PC-9 (cell line): ENCODE data around the gene SCGB3A2. TPM values are rescaled to one million over a fixed set of nuclear protein-coding genes. Genes with fewer than 3 reads are reported as not detected.

Experiments used
- BruUV-seq: library from RNA; stranded (reverse); fragments of 400-500 nt; replicated peaks from 2 replicates; lab custom pipeline; 2021; lab: Mats Ljungman, UMichigan
- CTCF ChIA-PET: fragments of 300-600 bp; sonication (Branson Sonifier 250); formaldehyde crosslinking; loops from one replicate; lab custom pipeline; 2022; ENCODE audit warnings: antibody characterized with exemption; lab: Charles Lee
- POLR2A ChIA-PET: fragments of 300-600 bp; sonication (Branson Sonifier 250); formaldehyde crosslinking; loops from one replicate; lab custom pipeline; 2022; ENCODE audit warnings: antibody characterized with exemption; ENCODE audit not compliant: unreplicated experiment; lab: Charles Lee
- DNase-seq, 2 experiments: peaks; one replicate each; pipeline versions ENCODE4 v3.0.0 to v3.0.0-alpha.2; 2015 to 2022; ENCODE audit warnings: mixed read lengths in 1 of 2
- H2AFZ ChIP-seq: fragments of 200-600 bp; sonication (generic); 2 replicates; pipeline ENCODE4 v1.8.1; 2017; ENCODE audit warnings: antibody characterized with exemption
- H3F3A ChIP-seq: fragments of 200-600 bp; sonication (generic); 2 replicates; pipeline ENCODE4 v1.8.1; 2017; ENCODE audit warnings: antibody characterized with exemption, mild to moderate bottlenecking, low read depth; ENCODE audit not compliant: insufficient read depth
- H3K27ac ChIP-seq: fragments of 200-600 bp; sonication (generic); 2 replicates; pipeline ENCODE4 v1.6.1; 2016; ENCODE audit warnings: mixed run types
- H3K27me3 ChIP-seq: fragments of 200-600 bp; sonication (generic); 2 replicates; pipeline ENCODE4 v1.6.1; 2016; ENCODE audit warnings: low read depth, mixed run types; ENCODE audit not compliant: insufficient read depth
- H3K36me3 ChIP-seq: fragments of 200-600 bp; sonication (generic); 2 replicates; pipeline ENCODE4 v1.6.1; 2016; ENCODE audit warnings: low read depth, mixed run types
- H3K4me1 ChIP-seq: fragments of 200-600 bp; sonication (generic); replicated peaks from 2 replicates; pipeline ENCODE4 v1.6.1; 2016; ENCODE audit warnings: mixed run types; ENCODE audit not compliant: insufficient read depth
- H3K4me2 ChIP-seq: fragments of 200-600 bp; sonication (generic); 2 replicates; pipeline ENCODE4 v1.6.1; 2017; ENCODE audit warnings: mixed run types
- H3K4me3 ChIP-seq: fragments of 200-600 bp; sonication (generic); 2 replicates; pipeline ENCODE4 v1.6.1; 2016; ENCODE audit warnings: mixed run types
- H3K79me2 ChIP-seq: fragments of 200-600 bp; sonication (generic); 2 replicates; pipeline ENCODE4 v1.6.1; 2017; ENCODE audit warnings: low read depth, mixed run types
- H3K9me2 ChIP-seq: fragments of 200-600 bp; sonication (generic); 2 replicates; pipeline ENCODE4 v1.8.1; 2017; ENCODE audit warnings: mild to moderate bottlenecking; ENCODE audit not compliant: insufficient read depth
- H3K9me3 ChIP-seq: fragments of 200-600 bp; sonication (generic); 2 replicates; pipeline ENCODE4 v1.8.1; 2016; ENCODE audit warnings: low read depth; ENCODE audit not compliant: insufficient read depth
- H4K20me1 ChIP-seq: fragments of 200-600 bp; sonication (generic); 2 replicates; pipeline ENCODE4 v1.8.1; 2017; ENCODE audit not compliant: insufficient read depth
- CTCF ChIP-seq: fragments of 200-600 bp; sonication (generic); conservative IDR thresholded peaks from 2 replicates; pipeline ENCODE4 v1.6.1; 2017; ENCODE audit warnings: mixed run types, antibody characterized with exemption, mild to moderate bottlenecking, moderate library complexity
- EZH2 ChIP-seq: fragments of 200-600 bp; sonication (generic); IDR thresholded peaks from 2 replicates; pipeline ENCODE4 v1.8.0; 2017; ENCODE audit warnings: antibody characterized with exemption, low read depth
- intact Hi-C: fragments of 100-400 bp; cut with micrococcal nuclease; formaldehyde crosslinking; loops from one replicate; pipeline ENCODE4 v1.10.0; 2022; ENCODE audit not compliant: unreplicated experiment
- total RNA-seq: library from RNA; stranded (reverse); gene quantifications from 2 replicates; pipeline ENCODE4 v1.2.3, GENCODE V29; 2021

SCGB3A2 gene
- total RNA-seq, 1 experiment from 2014 or later, result not detected

GRCh38 chr5:147876626-147877025, 1.9 kb upstream of the SCGB3A2 start:
- no peak overlapping the region for H3K4me2 ChIP-seq
- H2AFZ ChIP-seq, result no peak overlapping the region
- H3K9me3 ChIP-seq, result no peaks in the 10 kb centered on the region
- no peak overlapping the region for H3K27ac ChIP-seq
- H3K4me1 ChIP-seq, result no peaks in the 10 kb centered on the region
- no peaks in the 10 kb centered on the region for H3K27me3 ChIP-seq
- no peaks in the 10 kb centered on the region for H3K79me2 ChIP-seq
- intact Hi-C loops, result loop anchor here (2.0 kb wide), 1 partner anchor 54 kb away; no protein-coding TSS in a partner anchor
- no peak for DNase-seq
- no TSS peak for BruUV-seq
- CTCF ChIA-PET, result no interaction called here
- H3K4me3 ChIP-seq, result no peak overlapping the region
- TF ChIP-seq EZH2, result no peak
- TF ChIP-seq CTCF, result no peak
- POLR2A ChIA-PET, result no interaction called here
- H4K20me1 ChIP-seq, result no peaks in the 10 kb centered on the region
- H3K9me2 ChIP-seq, result no peaks in the 10 kb centered on the region
- no peaks in the 10 kb centered on the region for H3K36me3 ChIP-seq
- no peaks in the 10 kb centered on the region for H3F3A ChIP-seq

DNA sequence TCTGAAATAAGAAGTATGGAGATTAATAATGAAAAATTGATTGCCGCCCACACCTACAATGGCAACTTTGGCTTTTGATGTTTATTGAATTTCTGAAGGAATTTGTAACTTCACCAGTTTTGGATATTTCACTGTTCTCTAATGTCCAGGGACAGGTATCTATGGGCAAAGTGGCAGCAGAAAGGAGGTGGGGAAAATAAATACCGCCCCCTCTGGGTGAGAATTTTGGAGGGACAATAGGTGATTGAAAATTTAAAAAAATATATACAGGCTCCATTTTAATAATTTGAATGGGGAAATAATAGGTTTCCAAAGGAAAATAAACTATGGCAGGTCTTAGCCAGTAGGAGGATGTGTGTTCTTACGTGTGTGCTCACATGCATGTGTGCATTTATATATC, 1.3 kb downstream of the SCGB3A2 start:
- Histone ChIP-seq H3K4me3 (no peak overlapping the region), H3K27ac (no peak overlapping the region), H3K9me2 (no peaks in the 10 kb centered on the region), H3K4me2 (no peak overlapping the region), H4K20me1 (no peaks in the 10 kb centered on the region), H3K4me1 (no peaks in the 10 kb centered on the region), H3K27me3 (no peaks in the 10 kb centered on the region), H3K9me3 (no peaks in the 10 kb centered on the region), H3K79me2 (no peaks in the 10 kb centered on the region), H3F3A (no peaks in the 10 kb centered on the region), H2AFZ (no peak overlapping the region), H3K36me3 (no peaks in the 10 kb centered on the region)
- TF ChIP-seq CTCF (no peak), EZH2 (no peak)
- ChIA-PET POLR2A (no interaction called here), CTCF (no interaction called here)
- intact Hi-C loops, result no loop called here
- DNase-seq, result no peak
- no TSS peak for BruUV-seq

DNA sequence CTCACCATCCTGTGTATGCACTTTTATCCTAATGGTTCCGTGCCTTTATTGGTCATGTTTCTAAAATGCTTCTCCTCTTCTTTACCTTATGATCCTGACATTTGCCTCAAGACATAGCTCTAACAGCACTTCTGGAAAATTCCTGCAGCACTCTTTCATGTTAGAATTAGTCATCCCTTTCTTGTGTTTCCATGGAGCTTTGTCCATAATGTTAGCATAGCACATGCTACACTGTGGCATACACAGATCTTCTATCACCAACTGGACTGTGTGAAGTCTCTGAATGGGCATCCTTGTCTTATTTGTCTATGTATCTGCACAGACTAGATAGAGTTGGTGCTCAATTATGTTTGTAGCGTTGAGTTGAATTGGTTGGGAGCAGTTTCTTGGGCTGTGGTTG, 2.0 kb downstream of the SCGB3A2 start:
- TF ChIP-seq CTCF (no peak), EZH2 (no peak)
- H3K4me3 ChIP-seq, result no peak overlapping the region

More for the DNA sequence above, 2.0 kb downstream of the SCGB3A2 start:
- Histone ChIP-seq H4K20me1 (no peaks in the 10 kb centered on the region), H3K4me2 (no peak overlapping the region), H3K9me2 (no peaks in the 10 kb centered on the region), H3K79me2 (no peaks in the 10 kb centered on the region), H3K27ac (no peak overlapping the region), H3K36me3 (no peaks in the 10 kb centered on the region), H3K9me3 (no peaks in the 10 kb centered on the region), H3K4me1 (no peaks in the 10 kb centered on the region), H2AFZ (no peak overlapping the region), H3F3A (no peaks in the 10 kb centered on the region), H3K27me3 (no peaks in the 10 kb centered on the region)
- no TSS peak for BruUV-seq
- DNase-seq, result no peak
- ChIA-PET CTCF (no interaction called here), POLR2A (no interaction called here)
- intact Hi-C loops, result no loop called here
